Transverse colon (tissue), 3 donors: ENCODE results near the gene SDC3.

Experiments
- CTCF ChIP-seq, 5 experiments: fragments of 200-600 bp in 3 of 5; fragments of 450-650 bp in 2 of 5; sonication (generic) in 3 of 5; IDR thresholded peaks; 1 replicate in 2 of 5; 2 replicates in 3 of 5; pipeline ENCODE4 v1.5.1; 2016 to 2017; ENCODE audit warnings: antibody characterized with exemption in 5 of 5, inconsistent platforms in 3 of 5, mild to moderate bottlenecking in 2 of 5, moderate library complexity in 1 of 5
- EP300 ChIP-seq: sonication (generic); formaldehyde crosslinking; IDR thresholded peaks from one replicate; pipeline ENCODE4 v1.6.1; 2017; ENCODE audit warnings: antibody characterized with exemption, low read depth

DNA sequence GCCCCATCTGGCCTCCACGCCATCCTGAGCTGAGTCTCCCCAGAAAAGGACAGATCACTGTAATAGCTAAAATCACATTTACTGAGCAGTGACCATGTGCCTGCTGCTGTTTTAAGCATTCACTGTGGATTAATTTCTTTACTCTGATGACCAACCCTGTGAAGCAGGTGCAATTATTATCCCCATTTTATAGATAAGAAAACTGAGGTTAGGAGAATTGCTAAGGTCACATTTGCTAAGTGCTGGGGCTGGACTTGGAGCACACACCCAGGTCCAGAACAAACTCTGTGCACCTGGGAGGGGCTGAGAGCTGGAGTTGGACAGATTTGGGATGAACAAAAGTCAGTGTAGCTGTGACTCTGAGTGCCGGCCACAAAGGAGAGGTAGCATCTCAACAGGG is 58.0 kb downstream of the SDC3 start:
- TF ChIP-seq CTCF (IDR thresholded peaks at IDR 0.05) (no peak), EP300 (no peak)
